Testis (tissue), 2 donors: Measurements from ENCODE around the gene CCDC149.

ENCODE experiments used
- POLR2A ChIP-seq: fragments of 450-650 bp; IDR thresholded peaks from one replicate; pipeline ENCODE4 v1.6.1; 2017; ENCODE audit warnings: antibody characterized with exemption, mild to moderate bottlenecking, moderate library complexity
- TF ChIP-seq, protein P1 (sequence below), 3 experiments: fragments of 450-650 bp in 2 of 3; fragments of 200-600 bp in 1 of 3; sonication (generic) in 1 of 3; IDR thresholded peaks; one replicate each; pipeline ENCODE4 v1.5.1; 2016 to 2019; ENCODE audit warnings: antibody characterized with exemption in 3 of 3, mild to moderate bottlenecking in 2 of 3, moderate library complexity in 1 of 3

DNA sequence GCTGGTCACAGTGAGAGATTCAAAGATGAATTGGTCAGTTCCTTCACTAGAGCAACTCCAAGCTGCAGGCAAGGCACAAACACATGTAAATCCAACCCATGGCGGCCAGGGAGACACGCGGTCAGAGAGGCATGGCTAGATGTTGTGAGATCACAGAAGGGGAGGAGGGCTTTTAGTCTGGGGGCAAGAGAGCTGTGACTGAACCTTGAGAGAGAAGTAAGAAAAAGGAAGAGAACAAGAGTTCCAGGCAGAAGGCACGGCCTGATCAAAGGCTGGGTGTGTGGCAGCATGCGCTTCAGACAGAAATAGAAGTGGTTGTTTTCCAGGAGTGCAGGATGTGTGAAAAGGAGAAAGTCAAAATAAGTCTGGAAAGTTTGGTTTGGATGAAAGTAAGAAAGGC lies 15.9 kb downstream of the CCDC149 start:
- TF ChIP-seq, protein P1, sequence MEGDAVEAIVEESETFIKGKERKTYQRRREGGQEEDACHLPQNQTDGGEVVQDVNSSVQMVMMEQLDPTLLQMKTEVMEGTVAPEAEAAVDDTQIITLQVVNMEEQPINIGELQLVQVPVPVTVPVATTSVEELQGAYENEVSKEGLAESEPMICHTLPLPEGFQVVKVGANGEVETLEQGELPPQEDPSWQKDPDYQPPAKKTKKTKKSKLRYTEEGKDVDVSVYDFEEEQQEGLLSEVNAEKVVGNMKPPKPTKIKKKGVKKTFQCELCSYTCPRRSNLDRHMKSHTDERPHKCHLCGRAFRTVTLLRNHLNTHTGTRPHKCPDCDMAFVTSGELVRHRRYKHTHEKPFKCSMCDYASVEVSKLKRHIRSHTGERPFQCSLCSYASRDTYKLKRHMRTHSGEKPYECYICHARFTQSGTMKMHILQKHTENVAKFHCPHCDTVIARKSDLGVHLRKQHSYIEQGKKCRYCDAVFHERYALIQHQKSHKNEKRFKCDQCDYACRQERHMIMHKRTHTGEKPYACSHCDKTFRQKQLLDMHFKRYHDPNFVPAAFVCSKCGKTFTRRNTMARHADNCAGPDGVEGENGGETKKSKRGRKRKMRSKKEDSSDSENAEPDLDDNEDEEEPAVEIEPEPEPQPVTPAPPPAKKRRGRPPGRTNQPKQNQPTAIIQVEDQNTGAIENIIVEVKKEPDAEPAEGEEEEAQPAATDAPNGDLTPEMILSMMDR (IDR thresholded peaks at IDR 0.05) = no peak
- TF ChIP-seq POLR2A = no peak
